Activated CD4-positive, alpha-beta T cell treated with anti-CD3 and anti-CD28 coated beads for 24 hours (primary cell): ENCODE measurements around the gene CDH1.
"Not testable (repeated sequence)": the region's sequence is repeated elsewhere in the genome, so short reads cannot be mapped to it uniquely, and the experiment has no call there.

Experiments used
- DNase-seq, 2 donors: peaks; one replicate each; pipeline ENCODE4 v3.0.0-alpha.2; 2020; ENCODE audit warnings: low read depth in 2 of 2

Gene CDH1

GRCh38 chr16:68790944-68791343, 53.9 kb downstream of the CDH1 start:
- no peak for DNase-seq

GRCh38 chr16:68792465-68793324, 55.6 kb downstream of the CDH1 start:
- DNase-seq, result no peak

GRCh38 chr16:68793401-68793857, 56.3 kb downstream of the CDH1 start:
- no peak for DNase-seq

GRCh38 chr16:68798398-68798797, 61.3 kb downstream of the CDH1 start:
- no peak for DNase-seq

GRCh38 chr16:68800257-68800875, 63.3 kb downstream of the CDH1 start:
- peak; percentile 25 to 51 for DNase-seq

GRCh38 chr16:68802190-68802589, 65.1 kb downstream of the CDH1 start:
- DNase-seq, result no peak

- DNase-seq, result no peak
Measured at GRCh38 chr16:68806422-68806821, 69.3 kb downstream of the CDH1 start.

- DNase-seq, result no peak
Measured at GRCh38 chr16:68806981-68807380, 69.9 kb downstream of the CDH1 start.

GRCh38 chr16:68814516-68814915, 77.4 kb downstream of the CDH1 start:
- no peak for DNase-seq

- DNase-seq, result no peak
Measured at GRCh38 chr16:68823401-68824135, 86.5 kb downstream of the CDH1 start.

GRCh38 chr16:68825427-68825826, 88.3 kb downstream of the CDH1 start:
- DNase-seq, result no peak

- DNase-seq, result no peak
Measured at GRCh38 chr16:68826652-68827051, 89.6 kb downstream of the CDH1 start.

GRCh38 chr16:68833251-68833650, 96.2 kb downstream of the CDH1 start:
- no peak for DNase-seq

GRCh38 chr16:68834550-68834949, 97.5 kb downstream of the CDH1 start:
- DNase-seq, result no peak

- DNase-seq, result no peak
Measured at GRCh38 chr16:68835970-68836369, 98.9 kb downstream of the CDH1 start.

GRCh38 chr16:68839831-68840230, 102.7 kb downstream of the CDH1 start:
- DNase-seq, result no peak

GRCh38 chr16:68842964-68843481, 105.9 kb downstream of the CDH1 start:
- not testable (repeated sequence) for DNase-seq

GRCh38 chr16:68843482-68844210, 106.6 kb downstream of the CDH1 start, which contains the start of gene TANGO6:
TSS of gene TANGO6 (plus strand) at chr16:68843531. CDS start at chr16:68843618, 87 bp downstream.
- peak; percentile 93 to 94 for DNase-seq

- no peak for DNase-seq
Measured at GRCh38 chr16:68844211-68844564, 107.1 kb downstream of the CDH1 start.

GRCh38 chr16:68848786-68849185, 111.7 kb downstream of the CDH1 start:
- DNase-seq, result no peak

- no peak for DNase-seq
Measured at GRCh38 chr16:68850481-68850880, 113.4 kb downstream of the CDH1 start.

- no peak for DNase-seq
Measured at GRCh38 chr16:68851601-68852000, 114.5 kb downstream of the CDH1 start.
